ENCODE results near the gene COL3A1. TPM values are rescaled to one million over a fixed set of nuclear protein-coding genes. Genes with fewer than 3 reads are reported as not detected.

Gene COL3A1
- total and polyA plus RNA-seq, 2 of the 8 experiments (the other 6 are each of a cell fraction or from before 2014, with no cell fraction given): 0.07 to 0.11 TPM

GRCh38 chr2:188966728-188967440, 7.3 kb upstream of the COL3A1 start (continued):
- TF ChIP-seq EGR1 (IDR thresholded peaks at IDR 0.05; ENCODE audit: borderline replicate concordance, low read depth, low read length): no peak
- TF ChIP-seq TBP (IDR thresholded peaks at IDR 0.05; ENCODE audit: low read depth, low read length): no peak
- TF ChIP-seq POLR2AphosphoS5 (IDR thresholded peaks at IDR 0.05; ENCODE audit: low read depth, low read length): no peak
- TF ChIP-seq SP1 (IDR thresholded peaks at IDR 0.05; ENCODE audit: low read depth, low read length): no peak

All from H1 (cell line).